Neural progenitor cell (in vitro differentiated cells): ENCODE data around the gene INTS1. TPM values are rescaled to one million over a fixed set of nuclear protein-coding genes. Genes with fewer than 3 reads are reported as not detected.
A peak's percentile ranks its signal among the peaks of the same experiment; 100 is the strongest.

Experiments used
- DNase-seq: peaks from one replicate; pipeline ENCODE4 v3.0.0-alpha.2; 2016; ENCODE audit warnings: low spot score
- H2AFZ ChIP-seq: fragments of 200-600 bp; sonication (generic); replicated peaks from 2 replicates; pipeline ENCODE4 v1.6.1; 2016; ENCODE audit warnings: antibody characterized with exemption
- H3F3A ChIP-seq: fragments of 200-600 bp; sonication (generic); 2 replicates; pipeline ENCODE4 v1.6.1; 2016; ENCODE audit warnings: antibody characterized with exemption, low read depth
- H3K27ac ChIP-seq: fragments of 200-600 bp; sonication (generic); 2 replicates; pipeline ENCODE4 v1.5.1; 2016; ENCODE audit warnings: mild to moderate bottlenecking
- H3K27me3 ChIP-seq: fragments of 200-600 bp; sonication (generic); 2 replicates; pipeline ENCODE4 v1.6.1; 2016; ENCODE audit warnings: mild to moderate bottlenecking, moderate library complexity
- H3K36me3 ChIP-seq: fragments of 200-600 bp; sonication (generic); 2 replicates; pipeline ENCODE4 v1.5.1; 2016
- H3K4me1 ChIP-seq: fragments of 200-600 bp; sonication (generic); 2 replicates; pipeline ENCODE4 v1.6.1; 2016; ENCODE audit warnings: mixed run types
- H3K4me2 ChIP-seq: fragments of 200-600 bp; sonication (generic); 2 replicates; pipeline ENCODE4 v1.6.1; 2016
- H3K4me3 ChIP-seq: fragments of 200-600 bp; sonication (generic); 2 replicates; pipeline ENCODE4 v1.5.1; 2016
- H3K79me2 ChIP-seq: fragments of 200-600 bp; sonication (generic); 2 replicates; pipeline ENCODE4 v1.6.1; 2016; ENCODE audit warnings: low read depth
- H3K9ac ChIP-seq: fragments of 200-600 bp; sonication (generic); 2 replicates; pipeline ENCODE4 v1.6.1; 2016
- H3K9me3 ChIP-seq: fragments of 200-600 bp; sonication (generic); 2 replicates; pipeline ENCODE4 v1.5.1; 2016; ENCODE audit warnings: low read depth
- H4K20me1 ChIP-seq: fragments of 200-600 bp; sonication (generic); 2 replicates; pipeline ENCODE4 v1.6.1; 2016; ENCODE audit warnings: low read depth
- H3K27ac Mint-ChIP-seq: 3 replicates; pipeline ENCODE4 v1.8.0; 2021; ENCODE audit warnings: mixed read lengths
- H3K27me3 Mint-ChIP-seq: 2 replicates; pipeline ENCODE4 v1.8.0; 2022; ENCODE audit warnings: low read depth, mild to moderate bottlenecking, inconsistent platforms, moderate library complexity, mixed read lengths; ENCODE audit not compliant: insufficient read depth
- H3K36me3 Mint-ChIP-seq: 3 replicates; pipeline ENCODE4 v1.8.0; 2021; ENCODE audit warnings: mixed read lengths
- H3K4me1 Mint-ChIP-seq: 3 replicates; pipeline ENCODE4 v1.8.0; 2021; ENCODE audit warnings: mixed read lengths
- H3K4me3 Mint-ChIP-seq: 3 replicates; pipeline ENCODE4 v1.8.0; 2021; ENCODE audit warnings: mild to moderate bottlenecking, moderate library complexity, mixed read lengths
- H3K9me3 Mint-ChIP-seq: 3 replicates; pipeline ENCODE4 v1.8.0; 2020; ENCODE audit warnings: mixed read lengths
- CTCF ChIP-seq: fragments of 200-600 bp; sonication (generic); IDR thresholded peaks from 2 replicates; pipeline ENCODE4 v1.5.1; 2017; ENCODE audit warnings: antibody characterized with exemption, mild to moderate bottlenecking
- EZH2 ChIP-seq: fragments of 200-600 bp; sonication (generic); IDR thresholded peaks from 2 replicates; pipeline ENCODE4 v1.6.1; 2017; ENCODE audit warnings: antibody characterized with exemption, mild to moderate bottlenecking, moderate library complexity
- EZH2phosphoT487 ChIP-seq: fragments of 200-600 bp; sonication (generic); IDR thresholded peaks from 2 replicates; pipeline ENCODE4 v1.6.1; 2017; ENCODE audit warnings: antibody characterized with exemption
- total RNA-seq: library from RNA; depleted of rRNA; stranded (reverse); fragments of >200 nt; gene quantifications from 2 replicates; pipeline ENCODE4 v1.2.3, GENCODE V29; 2015; ENCODE audit warnings: low replicate concordance

Gene INTS1
- total RNA-seq, 1 donor from 2014 or later: 16.5 TPM

DNA sequence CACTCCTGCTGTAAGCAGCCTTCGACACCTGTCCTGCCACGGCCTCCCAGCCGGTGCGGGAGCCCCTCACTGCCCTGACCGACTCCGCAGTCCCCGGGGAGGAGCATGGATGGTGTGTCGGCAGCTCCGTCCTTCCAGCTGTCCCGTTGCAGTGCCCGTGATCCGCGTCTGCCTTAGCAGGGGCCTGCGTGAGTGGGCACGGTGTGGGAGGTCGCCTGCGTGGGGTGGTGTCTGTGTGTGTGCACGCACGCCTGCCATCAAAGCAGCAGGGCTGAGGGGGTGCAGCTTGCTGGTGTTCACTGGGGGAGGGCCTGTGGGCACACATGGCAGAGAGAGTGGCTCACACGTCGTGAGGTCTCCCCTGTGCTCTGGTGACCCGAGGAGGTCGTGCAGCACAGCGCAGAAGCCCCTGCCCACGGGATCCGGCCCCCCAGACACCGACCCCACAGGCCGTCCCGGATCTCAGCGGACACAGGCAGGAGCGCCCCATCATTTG lies 36.6 kb upstream of the INTS1 start:
- H3K4me1 Mint-ChIP-seq: peaks cover 16% of the 10 kb centered on the region
- no peak overlapping the region for H3K27ac ChIP-seq
- H3K36me3 ChIP-seq: no peaks in the 10 kb centered on the region
- H3K9ac ChIP-seq: no peak overlapping the region
- peaks cover 8% of the 10 kb centered on the region for H3K27me3 Mint-ChIP-seq
- no peaks in the 10 kb centered on the region for H3K9me3 Mint-ChIP-seq
- no peak for DNase-seq
- H3K4me3 Mint-ChIP-seq: no peak overlapping the region
- no peaks in the 10 kb centered on the region for H3F3A ChIP-seq
- TF ChIP-seq EZH2phosphoT487: no peak
- no peak for TF ChIP-seq CTCF
- TF ChIP-seq EZH2: no peak
- no peaks in the 10 kb centered on the region for H3K36me3 Mint-ChIP-seq
- no peak overlapping the region for H2AFZ ChIP-seq
- H3K27ac Mint-ChIP-seq: no peak overlapping the region
- no peaks in the 10 kb centered on the region for H3K9me3 ChIP-seq
- H3K4me3 ChIP-seq: no peak overlapping the region
- no peaks in the 10 kb centered on the region for H3K79me2 ChIP-seq
- peaks cover 21% of the 10 kb centered on the region for H3K4me1 ChIP-seq
- H4K20me1 ChIP-seq: peaks cover 23% of the 10 kb centered on the region
- no peak overlapping the region for H3K4me2 ChIP-seq
- no peaks in the 10 kb centered on the region for H3K27me3 ChIP-seq

- peaks cover 27% of the 10 kb centered on the region for H4K20me1 ChIP-seq
- no peak for DNase-seq
- no peaks in the 10 kb centered on the region for H3F3A ChIP-seq
- H3K4me3 ChIP-seq: no peak overlapping the region
- no peak overlapping the region for H3K27ac ChIP-seq
- TF ChIP-seq EZH2 (no peak), CTCF (no peak), EZH2phosphoT487 (no peak)
- H3K79me2 ChIP-seq: no peaks in the 10 kb centered on the region
- H2AFZ ChIP-seq: no peak overlapping the region
- H3K9me3 ChIP-seq: no peaks in the 10 kb centered on the region
- Mint-ChIP-seq H3K36me3 (no peaks in the 10 kb centered on the region), H3K9me3 (no peaks in the 10 kb centered on the region), H3K27me3 (peaks cover 8% of the 10 kb centered on the region), H3K4me3 (no peak overlapping the region), H3K27ac (peak overlapping the region; percentile 72), H3K4me1 (peaks cover 18% of the 10 kb centered on the region)
- peaks cover 22% of the 10 kb centered on the region for H3K4me1 ChIP-seq
- no peak overlapping the region for H3K4me2 ChIP-seq
- H3K9ac ChIP-seq: no peak overlapping the region
- H3K36me3 ChIP-seq: no peaks in the 10 kb centered on the region
- no peaks in the 10 kb centered on the region for H3K27me3 ChIP-seq
Observed at GRCh38 chr7:1539882-1540775, 35.9 kb upstream of the INTS1 start.

- DNase-seq: no peak
- Histone ChIP-seq H3K4me2 (no peak overlapping the region), H2AFZ (no peak overlapping the region)
Observed at GRCh38 chr7:1539181-1539881, 35.1 kb upstream of the INTS1 start.

More at GRCh38 chr7:1539181-1539881, 35.1 kb upstream of the INTS1 start:
- H3K4me1 ChIP-seq: peaks cover 22% of the 10 kb centered on the region
- H3F3A ChIP-seq: no peaks in the 10 kb centered on the region
- H3K27ac ChIP-seq: no peak overlapping the region
- Mint-ChIP-seq H3K27ac (peak overlapping the region; percentile 72), H3K27me3 (peaks cover 8% of the 10 kb centered on the region), H3K4me3 (peak overlapping the region; percentile 15), H3K4me1 (peaks cover 23% of the 10 kb centered on the region), H3K36me3 (no peaks in the 10 kb centered on the region), H3K9me3 (no peaks in the 10 kb centered on the region)
- H3K4me3 ChIP-seq: no peak overlapping the region
- peaks cover 27% of the 10 kb centered on the region for H4K20me1 ChIP-seq
- H3K9ac ChIP-seq: no peak overlapping the region
- H3K79me2 ChIP-seq: no peaks in the 10 kb centered on the region
- no peaks in the 10 kb centered on the region for H3K9me3 ChIP-seq
- TF ChIP-seq CTCF (no peak), EZH2 (no peak), EZH2phosphoT487 (no peak)
- no peaks in the 10 kb centered on the region for H3K27me3 ChIP-seq
- H3K36me3 ChIP-seq: no peaks in the 10 kb centered on the region
